Caco-2 (cell line): ENCODE measurements around the gene C16orf74. TPM values are rescaled to one million over a fixed set of nuclear protein-coding genes. Genes with fewer than 3 reads are reported as not detected.

ENCODE experiments used
- BruUV-seq: library from RNA; stranded (reverse); fragments of 400-500 nt; replicated peaks from 2 replicates; lab custom pipeline; 2021; lab: Mats Ljungman, UMichigan
- CTCF ChIA-PET: fragments of 300-600 bp; sonication (Branson Sonifier 250); formaldehyde crosslinking; loops from one replicate; lab custom pipeline; 2022; ENCODE audit warnings: antibody characterized with exemption; lab: Charles Lee
- POLR2A ChIA-PET: fragments of 300-600 bp; sonication (Branson Sonifier 250); formaldehyde crosslinking; loops from one replicate; lab custom pipeline; 2022; ENCODE audit warnings: antibody characterized with exemption; lab: Charles Lee
- DNase-seq, 2 experiments: peaks; one replicate each; pipeline versions ENCODE4 v3.0.0 to v3.0.0-alpha.2; 2020 to 2022
- H3K27me3 ChIP-seq: replicated peaks from 2 replicates; pipeline ENCODE4 v1.6.0; 2011; ENCODE audit warnings: low read length; ENCODE audit not compliant: control insufficient read depth, insufficient read depth
- H3K36me3 ChIP-seq: 2 replicates; pipeline ENCODE4 v1.5.1; 2011; ENCODE audit warnings: low read length; ENCODE audit not compliant: control insufficient read depth, insufficient read depth
- H3K4me1 ChIP-seq: fragments of 250-450 bp; sonication (Bioruptor Pico); 2 replicates; pipeline ENCODE4 v1.5.1; 2020; ENCODE audit warnings: mild to moderate bottlenecking
- H3K4me3 ChIP-seq: 2 replicates; pipeline ENCODE4 v1.5.1; 2011; ENCODE audit warnings: low read depth, mild to moderate bottlenecking, control low read depth, low read length
- H3K9me3 ChIP-seq: fragments of 250-450 bp; sonication (Bioruptor Pico); 2 replicates; pipeline ENCODE4 v1.5.1; 2020; ENCODE audit warnings: mild to moderate bottlenecking, moderate library complexity
- H3K27ac Mint-ChIP-seq: one replicate; pipeline ENCODE4 v1.8.0; 2022; ENCODE audit warnings: mixed read lengths; ENCODE audit not compliant: unreplicated experiment
- H3K27me3 Mint-ChIP-seq: one replicate; pipeline ENCODE4 v1.8.0; 2022; ENCODE audit warnings: mixed read lengths; ENCODE audit not compliant: insufficient read depth, unreplicated experiment
- H3K36me3 Mint-ChIP-seq: one replicate; pipeline ENCODE4 v1.8.0; 2022; ENCODE audit warnings: mild to moderate bottlenecking, mixed read lengths; ENCODE audit not compliant: insufficient read depth, unreplicated experiment
- H3K4me1 Mint-ChIP-seq: one replicate; pipeline ENCODE4 v1.8.0; 2022; ENCODE audit warnings: low read depth, mixed read lengths; ENCODE audit not compliant: unreplicated experiment
- H3K4me3 Mint-ChIP-seq: one replicate; pipeline ENCODE4 v1.8.0; 2022; ENCODE audit warnings: mild to moderate bottlenecking, moderate library complexity, mixed read lengths; ENCODE audit not compliant: unreplicated experiment
- H3K9me3 Mint-ChIP-seq: one replicate; pipeline ENCODE4 v1.8.0; 2022; ENCODE audit warnings: mixed read lengths; ENCODE audit not compliant: unreplicated experiment
- CTCF ChIP-seq, 2 experiments: fragments of 200-600 bp in 1 of 2; IDR thresholded peaks; 1 replicate in 1 of 2; 2 replicates in 1 of 2; pipeline versions ENCODE4 v1.5.1 to v1.8.0; 2011 to 2022; ENCODE audit warnings: antibody characterized with exemption in 1 of 2, control low read depth in 1 of 2, inconsistent platforms in 1 of 2, low read depth in 1 of 2, low read length in 1 of 2, mild to moderate bottlenecking in 1 of 2, moderate library complexity in 1 of 2; ENCODE audit not compliant: insufficient read depth in 1 of 2, severe bottlenecking in 1 of 2, unreplicated experiment in 1 of 2
- intact Hi-C: fragments of 100-400 bp; cut with micrococcal nuclease; formaldehyde crosslinking; loops from one replicate; pipeline ENCODE4 v1.10.0; 2022; ENCODE audit not compliant: unreplicated experiment
- total RNA-seq: library from RNA; stranded (reverse); gene quantifications from 2 replicates; pipeline ENCODE4 v1.2.3, GENCODE V29; 2022

Gene C16orf74
- total RNA-seq, 1 experiment from 2014 or later: 4.0 TPM

GRCh38 chr16:85667841-85668413 is 83.0 kb downstream of the C16orf74 start:
- Mint-ChIP-seq H3K9me3 (no peaks in the 10 kb centered on the region), H3K27me3 (no peaks in the 10 kb centered on the region), H3K4me1 (no peaks in the 10 kb centered on the region), H3K27ac (no peak overlapping the region), H3K4me3 (no peak overlapping the region), H3K36me3 (peaks cover 100% of the 10 kb centered on the region)
- BruUV-seq: TSS peak; percentile 14
- no peak overlapping the region for H3K4me3 ChIP-seq
- no peaks in the 10 kb centered on the region for H3K9me3 ChIP-seq
- peaks cover 23% of the 10 kb centered on the region for H3K36me3 ChIP-seq
- no peaks in the 10 kb centered on the region for H3K4me1 ChIP-seq
- TF ChIP-seq CTCF (IDR thresholded peaks at IDR 0.05; ENCODE audit: insufficient read depth in 1 of 2, low read depth in 1 of 2, low read length in 1 of 2, severe bottlenecking in 1 of 2, unreplicated experiment in 1 of 2): no peak
- POLR2A ChIA-PET: no interaction called here
- intact Hi-C loops: no loop called here
- CTCF ChIA-PET: interaction anchor here (1.2 kb wide), 1 partner anchor 22 kb away, joined by 3 read pairs; no protein-coding TSS in a partner anchor
- no peak for DNase-seq
- no peaks in the 10 kb centered on the region for H3K27me3 ChIP-seq

GRCh38 chr16:85667261-85667660 is 83.6 kb downstream of the C16orf74 start:
- H3K27me3 Mint-ChIP-seq: no peaks in the 10 kb centered on the region
- POLR2A ChIA-PET: no interaction called here
- no TSS peak for BruUV-seq
- Histone ChIP-seq H3K27me3 (no peaks in the 10 kb centered on the region), H3K9me3 (no peaks in the 10 kb centered on the region), H3K4me1 (no peaks in the 10 kb centered on the region), H3K4me3 (no peak overlapping the region), H3K36me3 (peaks cover 29% of the 10 kb centered on the region)
- intact Hi-C loops: no loop called here
- H3K27ac Mint-ChIP-seq: no peak overlapping the region
- no peaks in the 10 kb centered on the region for H3K9me3 Mint-ChIP-seq
- peaks cover 100% of the 10 kb centered on the region for H3K36me3 Mint-ChIP-seq
- no peaks in the 10 kb centered on the region for H3K4me1 Mint-ChIP-seq
- no peak for TF ChIP-seq CTCF (IDR thresholded peaks at IDR 0.05; ENCODE audit: insufficient read depth in 1 of 2, low read depth in 1 of 2, low read length in 1 of 2, severe bottlenecking in 1 of 2, unreplicated experiment in 1 of 2)
- no peak overlapping the region for H3K4me3 Mint-ChIP-seq
- DNase-seq: no peak
- CTCF ChIA-PET: interaction anchor here (1.2 kb wide), 1 partner anchor 23 kb away, joined by 3 read pairs; no protein-coding TSS in a partner anchor

GRCh38 chr16:85665929-85666328 is 85.0 kb downstream of the C16orf74 start:
- H3K4me3 ChIP-seq: no peak overlapping the region
- CTCF ChIA-PET: no interaction called here
- H3K9me3 ChIP-seq: no peaks in the 10 kb centered on the region
- intact Hi-C loops: no loop called here
- POLR2A ChIA-PET: no interaction called here
- TF ChIP-seq CTCF (IDR thresholded peaks at IDR 0.05; ENCODE audit: insufficient read depth in 1 of 2, low read depth in 1 of 2, low read length in 1 of 2, severe bottlenecking in 1 of 2, unreplicated experiment in 1 of 2): no peak
- H3K27me3 Mint-ChIP-seq: no peaks in the 10 kb centered on the region
- no peak overlapping the region for H3K27ac Mint-ChIP-seq
- no peaks in the 10 kb centered on the region for H3K9me3 Mint-ChIP-seq
- no peak for DNase-seq
- H3K27me3 ChIP-seq: no peaks in the 10 kb centered on the region
- no TSS peak for BruUV-seq
- no peaks in the 10 kb centered on the region for H3K4me1 Mint-ChIP-seq
- H3K4me1 ChIP-seq: no peaks in the 10 kb centered on the region
- H3K4me3 Mint-ChIP-seq: no peak overlapping the region
- H3K36me3 ChIP-seq: peaks cover 31% of the 10 kb centered on the region
- H3K36me3 Mint-ChIP-seq: peaks cover 95% of the 10 kb centered on the region
